CD4-positive, alpha-beta T cell treated with Interleukin-2 at 100 ng/mL for 4 hours (primary cell): ENCODE data around the gene HDAC8.
"Not testable (repeated sequence)": the region's sequence is repeated elsewhere in the genome, so short reads cannot be mapped to it uniquely, and the experiment has no call there.

Experiments used
- DNase-seq: peaks from one replicate; pipeline ENCODE4 v3.0.0-alpha.2; 2020; ENCODE audit warnings: low spot score

The HDAC8 gene

GRCh38 chrX:72532366-72532765, 40.3 kb downstream of the HDAC8 start:
- DNase-seq, result no peak

- no peak for DNase-seq
Observed at GRCh38 chrX:72526534-72527508, 45.8 kb downstream of the HDAC8 start.

GRCh38 chrX:72498782-72499181, 73.9 kb downstream of the HDAC8 start:
- DNase-seq, result no peak

GRCh38 chrX:72495046-72495445, 77.6 kb downstream of the HDAC8 start:
- DNase-seq, result no peak

- DNase-seq, result no peak
Observed at GRCh38 chrX:72492499-72492898, 80.1 kb downstream of the HDAC8 start.

- not testable (repeated sequence) for DNase-seq
Observed at GRCh38 chrX:72490221-72490620, 82.4 kb downstream of the HDAC8 start.

GRCh38 chrX:72487661-72488060, 85.0 kb downstream of the HDAC8 start:
- DNase-seq, result no peak

GRCh38 chrX:72479324-72480274, 93.0 kb downstream of the HDAC8 start:
- no peak for DNase-seq

GRCh38 chrX:72478853-72479252, 93.8 kb downstream of the HDAC8 start:
- no peak for DNase-seq

- no peak for DNase-seq
Observed at GRCh38 chrX:72478351-72478750, 94.3 kb downstream of the HDAC8 start.

- no peak for DNase-seq
Observed at GRCh38 chrX:72477781-72478181, 94.9 kb downstream of the HDAC8 start.

GRCh38 chrX:72477376-72477775, 95.3 kb downstream of the HDAC8 start:
- no peak for DNase-seq

- DNase-seq, result no peak
Observed at GRCh38 chrX:72475952-72476668, 96.5 kb downstream of the HDAC8 start.

- no peak for DNase-seq
Observed at GRCh38 chrX:72475338-72475737, 97.3 kb downstream of the HDAC8 start.

- no peak for DNase-seq
Observed at GRCh38 chrX:72470532-72471223, 102.0 kb downstream of the HDAC8 start.

GRCh38 chrX:72470117-72470516, 102.5 kb downstream of the HDAC8 start:
- no peak for DNase-seq

- no peak for DNase-seq
Observed at GRCh38 chrX:72468607-72469006, 104.0 kb downstream of the HDAC8 start.

GRCh38 chrX:72467135-72467534, 105.5 kb downstream of the HDAC8 start:
- no peak for DNase-seq

GRCh38 chrX:72466493-72466892, 106.2 kb downstream of the HDAC8 start:
- DNase-seq, result no peak

- DNase-seq, result no peak
Observed at GRCh38 chrX:72465889-72466288, 106.8 kb downstream of the HDAC8 start.

- no peak for DNase-seq
Observed at GRCh38 chrX:72461766-72462165, 110.9 kb downstream of the HDAC8 start.
